WI38 (cell line): ENCODE data around the gene M1AP.
A peak's percentile ranks its signal among the peaks of the same experiment; 100 is the strongest.

Experiments
- H3K4me3 ChIP-seq: 2 replicates; pipeline ENCODE4 v1.5.1; 2011; ENCODE audit warnings: low read depth, mild to moderate bottlenecking, control low read depth, low read length
- TF ChIP-seq, protein P1 (sequence below): IDR thresholded peaks from 2 replicates; pipeline ENCODE4 v1.5.1; 2012; ENCODE audit warnings: low read depth, mild to moderate bottlenecking, control low read depth, low read length

M1AP gene

DNA sequence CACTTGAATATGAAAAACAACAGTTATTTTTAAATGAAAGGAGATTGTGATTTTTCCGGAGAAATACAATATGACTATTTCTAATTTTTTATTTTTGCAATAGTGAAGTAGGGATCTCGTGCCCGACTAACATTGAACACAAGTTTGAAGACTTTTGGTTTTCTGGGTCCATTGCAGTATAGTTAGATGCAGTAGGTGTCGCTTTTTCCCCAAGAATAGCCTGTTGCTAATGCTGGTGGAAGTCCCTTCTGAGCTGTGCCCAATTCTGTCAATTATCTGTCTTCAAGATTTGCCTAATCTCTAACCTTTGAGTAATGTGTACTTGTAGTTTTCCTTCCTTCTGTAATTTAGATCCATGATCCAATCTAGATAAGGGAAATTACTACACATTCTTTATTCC lies 42.4 kb upstream of the M1AP start:
- TF ChIP-seq, protein P1, sequence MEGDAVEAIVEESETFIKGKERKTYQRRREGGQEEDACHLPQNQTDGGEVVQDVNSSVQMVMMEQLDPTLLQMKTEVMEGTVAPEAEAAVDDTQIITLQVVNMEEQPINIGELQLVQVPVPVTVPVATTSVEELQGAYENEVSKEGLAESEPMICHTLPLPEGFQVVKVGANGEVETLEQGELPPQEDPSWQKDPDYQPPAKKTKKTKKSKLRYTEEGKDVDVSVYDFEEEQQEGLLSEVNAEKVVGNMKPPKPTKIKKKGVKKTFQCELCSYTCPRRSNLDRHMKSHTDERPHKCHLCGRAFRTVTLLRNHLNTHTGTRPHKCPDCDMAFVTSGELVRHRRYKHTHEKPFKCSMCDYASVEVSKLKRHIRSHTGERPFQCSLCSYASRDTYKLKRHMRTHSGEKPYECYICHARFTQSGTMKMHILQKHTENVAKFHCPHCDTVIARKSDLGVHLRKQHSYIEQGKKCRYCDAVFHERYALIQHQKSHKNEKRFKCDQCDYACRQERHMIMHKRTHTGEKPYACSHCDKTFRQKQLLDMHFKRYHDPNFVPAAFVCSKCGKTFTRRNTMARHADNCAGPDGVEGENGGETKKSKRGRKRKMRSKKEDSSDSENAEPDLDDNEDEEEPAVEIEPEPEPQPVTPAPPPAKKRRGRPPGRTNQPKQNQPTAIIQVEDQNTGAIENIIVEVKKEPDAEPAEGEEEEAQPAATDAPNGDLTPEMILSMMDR: peak; percentile 68
- no peak overlapping the region for H3K4me3 ChIP-seq

DNA sequence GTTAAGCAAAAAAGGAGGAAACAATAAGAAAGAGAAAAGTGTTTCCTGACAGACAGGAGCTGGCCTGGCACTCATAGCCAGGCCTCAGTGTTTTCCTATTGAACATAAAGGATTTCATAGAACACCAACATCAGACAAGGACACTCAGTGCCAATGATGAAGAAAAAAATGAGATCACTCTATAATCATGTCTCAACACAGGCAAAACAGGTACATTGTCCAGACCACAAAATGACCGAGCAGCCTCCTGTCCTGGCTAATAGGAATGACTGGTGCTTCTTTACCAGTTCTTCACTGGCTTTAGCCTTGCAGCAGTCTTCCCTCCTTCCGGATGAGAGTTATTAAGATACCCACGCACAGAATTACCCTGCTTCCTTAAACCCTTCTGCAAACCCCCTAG lies 41.5 kb upstream of the M1AP start:
- H3K4me3 ChIP-seq: no peak overlapping the region
- TF ChIP-seq, protein P1: no peak

DNA sequence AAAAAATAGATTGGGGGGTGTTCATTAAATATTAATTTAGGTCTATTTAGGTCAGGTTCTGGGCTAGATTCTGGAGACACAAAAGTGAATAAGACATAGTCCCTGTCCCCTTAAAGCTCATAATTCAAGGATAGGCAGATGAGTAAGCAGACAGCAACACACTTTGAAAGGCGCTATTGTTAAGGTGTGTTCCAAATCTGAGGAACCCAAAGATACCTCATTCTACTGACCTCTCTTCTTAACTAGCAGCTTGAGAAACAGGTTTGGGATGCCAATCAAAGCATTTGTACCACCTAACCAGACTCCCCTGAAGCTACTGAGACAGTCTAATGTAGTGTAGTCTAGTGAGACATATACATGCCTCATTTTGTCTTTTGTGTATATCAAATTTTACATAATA lies 40.8 kb upstream of the M1AP start:
- TF ChIP-seq, protein P1: no peak
- no peak overlapping the region for H3K4me3 ChIP-seq

DNA sequence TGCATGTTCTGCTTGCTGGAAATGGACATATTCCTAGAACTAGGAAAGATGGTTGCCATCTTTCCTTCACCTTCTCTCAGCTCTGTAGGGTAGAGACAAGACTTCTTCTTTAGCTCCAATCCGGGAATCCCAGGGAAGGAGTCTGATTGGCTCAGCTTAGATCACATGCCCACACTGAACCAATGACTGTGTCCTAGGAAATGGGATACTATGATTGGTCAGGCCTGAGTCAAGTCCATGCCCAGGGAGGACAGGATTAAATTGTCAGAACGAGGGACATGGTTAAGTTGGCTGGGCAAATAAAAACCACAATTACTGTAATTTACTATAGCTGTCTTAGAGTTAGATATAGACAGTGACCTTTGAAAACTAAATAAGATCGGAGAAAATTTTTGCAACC lies 37.3 kb upstream of the M1AP start:
- no peak overlapping the region for H3K4me3 ChIP-seq
- TF ChIP-seq, protein P1: no peak

DNA sequence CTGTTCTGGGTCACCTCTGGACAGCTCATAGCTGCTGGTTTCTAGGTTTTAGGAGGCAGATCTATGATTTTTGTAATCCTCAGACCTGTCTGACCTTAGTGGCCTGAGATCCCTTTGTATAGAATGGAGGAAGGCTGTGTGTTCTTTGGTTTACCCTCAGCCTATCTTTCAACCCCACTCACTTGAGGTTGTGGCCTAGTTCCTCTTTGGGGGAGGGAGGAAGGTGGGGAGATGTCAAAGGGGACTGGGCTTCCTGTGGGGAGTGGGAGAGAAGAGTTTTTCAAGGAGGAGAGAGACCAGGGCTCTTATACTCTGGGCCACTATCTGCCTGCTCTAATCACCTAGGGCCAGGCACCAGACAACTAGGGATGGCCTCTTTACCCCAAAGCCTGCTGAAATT lies 34.4 kb upstream of the M1AP start:
- TF ChIP-seq, protein P1: no peak

DNA sequence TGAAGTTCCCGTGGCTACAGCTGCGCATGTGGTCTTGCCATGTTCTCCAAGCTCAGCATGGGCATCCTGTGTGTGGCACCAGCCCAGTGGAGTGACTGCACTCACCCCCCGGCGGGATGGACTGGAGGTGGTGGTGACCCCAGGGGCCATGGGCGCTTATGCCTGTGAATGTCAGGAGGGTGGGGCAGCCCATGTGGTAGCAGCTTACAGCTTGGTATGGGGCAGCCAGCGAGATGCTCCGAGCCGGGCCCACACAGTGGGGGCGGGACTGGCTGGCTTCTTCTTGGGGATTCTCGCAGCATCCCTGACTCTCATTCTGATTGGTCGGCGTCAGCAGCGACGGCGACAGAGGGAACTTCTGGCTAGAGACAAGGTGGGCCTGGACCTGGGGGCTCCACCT lies 31.5 kb upstream of the M1AP start:
- TF ChIP-seq, protein P1: no peak
- H3K4me3 ChIP-seq: no peak overlapping the region

More for the DNA sequence above, 34.4 kb upstream of the M1AP start:
- H3K4me3 ChIP-seq: no peak overlapping the region

DNA sequence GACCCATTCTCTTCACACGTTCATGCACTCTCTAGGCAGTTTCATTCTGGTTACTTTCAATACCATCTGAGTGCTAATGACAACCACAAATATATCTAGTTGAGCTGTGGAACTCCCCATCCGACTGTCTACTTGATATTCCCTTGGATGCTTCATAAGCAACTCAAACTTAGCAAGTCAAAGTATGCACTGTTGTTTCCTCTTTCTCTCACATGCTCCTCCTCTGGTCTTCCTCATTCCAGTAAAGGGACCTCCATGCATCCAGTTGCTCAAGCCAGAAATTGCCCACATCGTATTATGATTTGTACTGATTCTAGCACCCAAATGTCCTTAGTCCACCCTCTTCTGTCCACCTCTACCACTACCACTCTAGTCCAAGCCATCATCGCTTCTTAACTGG lies 28.2 kb upstream of the M1AP start:
- TF ChIP-seq, protein P1: no peak
- no peak overlapping the region for H3K4me3 ChIP-seq
